Stimulated activated effector memory CD8-positive, alpha-beta T cell treated with anti-CD3 and anti-CD28 coated beads, Interleukin-12 subunit alpha, Interleukin-12 subunit beta, amount 100 ng/mL, for 72 hours (primary cell): ENCODE results near the gene NID1.
"Not testable (repeated sequence)": the region's sequence is repeated elsewhere in the genome, so short reads cannot be mapped to it uniquely, and the experiment has no call there.

Experiments
- ATAC-seq: fragments of 150-1000 bp; cut with Tn5 transposase; 2 replicates; pipeline ENCODE4 v1.10.0; 2021
- DNase-seq, 2 donors: peaks; one replicate each; pipeline ENCODE4 v3.0.0; 2021 to 2022; ENCODE audit warnings: low spot score in 2 of 2
- H3K27ac Mint-ChIP-seq: one replicate; pipeline ENCODE4 v1.8.0; 2022; ENCODE audit warnings: mild to moderate bottlenecking, mixed read lengths
- H3K36me3 Mint-ChIP-seq: one replicate; pipeline ENCODE4 v1.8.0; 2022; ENCODE audit warnings: mild to moderate bottlenecking, mixed read lengths
- H3K4me1 Mint-ChIP-seq: one replicate; pipeline ENCODE4 v1.8.0; 2022; ENCODE audit warnings: mixed read lengths
- H3K4me3 Mint-ChIP-seq: one replicate; pipeline ENCODE4 v1.8.0; 2022; ENCODE audit warnings: mild to moderate bottlenecking, mixed read lengths
- H3K9me3 Mint-ChIP-seq: one replicate; pipeline ENCODE4 v1.8.0; 2022; ENCODE audit warnings: mixed read lengths

Gene NID1

DNA sequence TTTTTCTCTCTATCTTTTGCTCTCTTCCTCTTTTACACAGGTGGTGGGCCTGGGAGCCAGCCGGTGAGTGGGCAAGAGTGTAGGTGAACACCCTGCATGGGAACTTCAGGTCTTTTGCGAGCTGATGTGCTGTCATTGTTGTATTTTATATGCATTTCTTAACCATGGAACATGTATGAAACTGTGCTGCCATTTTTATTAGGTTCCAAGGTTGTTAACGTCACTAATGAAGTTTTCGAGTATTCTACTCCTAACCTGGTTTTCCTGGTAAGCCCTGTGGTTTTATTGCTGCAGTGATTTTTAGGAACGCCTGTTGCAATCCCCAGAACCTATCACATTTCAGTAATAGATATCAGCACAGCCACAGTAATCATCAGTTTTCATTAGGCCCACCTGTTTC, 14.8 kb upstream of the NID1 start:
- no peaks in the 10 kb centered on the region for H3K9me3 Mint-ChIP-seq
- DNase-seq (no peak), ATAC-seq (no peak)
- H3K27ac Mint-ChIP-seq, result no peak overlapping the region
- H3K4me3 Mint-ChIP-seq, result no peak overlapping the region
- peaks cover 6% of the 10 kb centered on the region for H3K4me1 Mint-ChIP-seq
- no peaks in the 10 kb centered on the region for H3K36me3 Mint-ChIP-seq

DNA sequence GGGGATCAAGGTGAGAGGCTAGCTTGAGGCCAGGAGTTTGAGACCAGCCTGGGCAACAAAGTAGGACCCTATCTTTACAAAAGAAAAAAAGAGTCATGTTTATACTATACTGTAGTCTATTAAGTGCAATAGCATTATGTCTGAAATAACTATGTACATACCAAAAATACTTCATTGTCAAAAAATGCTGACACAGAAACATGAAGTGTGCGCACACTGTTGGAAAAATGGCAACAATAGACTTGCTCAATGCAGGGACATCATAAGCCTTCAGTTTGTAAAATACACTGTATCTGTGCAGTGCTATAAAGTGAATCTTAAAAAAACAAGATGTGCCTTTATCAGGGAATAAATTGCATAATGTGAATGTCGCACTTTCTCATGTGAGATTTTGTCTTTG, 14.1 kb upstream of the NID1 start:
- ATAC-seq (no peak), DNase-seq (no peak)
- Mint-ChIP-seq H3K4me3 (no peak overlapping the region), H3K27ac (no peak overlapping the region), H3K9me3 (no peaks in the 10 kb centered on the region), H3K4me1 (peaks cover 6% of the 10 kb centered on the region), H3K36me3 (no peaks in the 10 kb centered on the region)

DNA sequence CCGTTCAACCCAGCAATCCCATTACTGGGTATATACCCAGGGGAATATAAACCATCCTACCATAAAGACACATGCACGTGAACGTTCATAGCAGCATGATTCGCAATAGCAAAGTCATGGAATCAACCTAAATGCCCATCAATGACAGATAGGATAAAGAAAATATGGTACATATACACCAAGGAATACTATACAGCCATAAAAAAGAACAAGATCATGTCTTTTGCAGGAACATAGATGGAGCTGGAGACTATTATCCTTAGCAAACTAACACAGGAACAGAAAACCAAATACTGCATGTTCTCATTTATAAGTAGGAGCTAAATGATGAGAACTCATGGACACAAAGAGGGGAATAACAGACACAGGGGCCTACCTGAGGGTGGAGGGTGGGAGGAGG, 13.2 kb upstream of the NID1 start:
- not testable (repeated sequence) for DNase-seq, H3K27ac Mint-ChIP-seq, ATAC-seq, H3K4me3 Mint-ChIP-seq, H3K9me3 Mint-ChIP-seq, H3K36me3 Mint-ChIP-seq, H3K4me1 Mint-ChIP-seq

DNA sequence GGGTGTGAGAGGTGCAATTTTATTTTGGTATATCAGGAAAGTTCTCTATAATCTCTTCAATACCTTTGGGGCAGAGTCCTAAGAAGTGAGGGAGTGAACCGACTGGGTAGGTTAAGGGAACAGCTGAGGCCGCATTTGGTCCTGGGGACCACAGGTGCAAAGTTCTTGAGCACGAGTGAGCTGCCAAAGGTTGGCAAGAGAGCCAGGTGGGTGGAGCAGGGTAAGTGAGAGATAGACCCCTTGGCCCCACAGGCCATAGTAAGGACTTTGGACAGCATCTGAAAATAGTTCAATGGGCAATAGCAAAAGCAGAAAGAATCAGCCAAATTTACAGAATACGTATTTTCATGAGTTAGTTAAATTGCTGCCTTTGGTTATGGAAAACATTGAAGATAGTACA, 11.0 kb upstream of the NID1 start:
- H3K9me3 Mint-ChIP-seq, result no peaks in the 10 kb centered on the region
- DNase-seq (no peak), ATAC-seq (no peak)
- no peaks in the 10 kb centered on the region for H3K36me3 Mint-ChIP-seq
- no peak overlapping the region for H3K4me3 Mint-ChIP-seq
- no peak overlapping the region for H3K27ac Mint-ChIP-seq
- no peaks in the 10 kb centered on the region for H3K4me1 Mint-ChIP-seq

DNA sequence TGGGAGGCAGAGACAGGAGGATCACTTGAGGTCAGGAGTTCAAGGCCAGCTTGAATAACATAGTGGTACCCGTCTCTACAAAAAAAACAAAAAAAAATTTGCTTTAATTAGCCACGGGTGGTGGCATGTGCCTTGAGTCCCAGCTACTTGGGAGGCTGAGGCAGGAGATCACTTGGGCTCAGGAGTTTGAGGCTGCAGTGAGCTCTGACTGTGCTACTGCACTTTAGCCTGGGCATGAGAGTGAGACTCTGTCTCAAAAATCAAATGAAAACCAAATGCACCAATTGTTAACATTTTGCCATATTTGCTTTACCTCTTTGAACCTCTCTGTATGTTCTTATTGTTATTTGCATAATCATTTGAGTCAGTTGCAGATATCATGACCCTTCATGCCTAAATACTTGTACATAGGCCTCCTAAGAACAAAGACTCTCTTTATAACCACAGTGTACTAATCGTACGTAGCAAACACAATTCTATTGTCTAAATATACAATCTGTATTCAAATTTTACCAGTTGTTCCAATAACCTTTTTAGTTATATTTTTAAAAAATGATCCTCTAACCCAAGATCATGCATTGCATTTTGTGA, 8.5 kb upstream of the NID1 start:
- no peak for ATAC-seq
- no peak for DNase-seq
- Mint-ChIP-seq H3K4me1 (no peaks in the 10 kb centered on the region), H3K36me3 (no peaks in the 10 kb centered on the region), H3K27ac (no peak overlapping the region), H3K9me3 (no peaks in the 10 kb centered on the region), H3K4me3 (no peak overlapping the region)

DNA sequence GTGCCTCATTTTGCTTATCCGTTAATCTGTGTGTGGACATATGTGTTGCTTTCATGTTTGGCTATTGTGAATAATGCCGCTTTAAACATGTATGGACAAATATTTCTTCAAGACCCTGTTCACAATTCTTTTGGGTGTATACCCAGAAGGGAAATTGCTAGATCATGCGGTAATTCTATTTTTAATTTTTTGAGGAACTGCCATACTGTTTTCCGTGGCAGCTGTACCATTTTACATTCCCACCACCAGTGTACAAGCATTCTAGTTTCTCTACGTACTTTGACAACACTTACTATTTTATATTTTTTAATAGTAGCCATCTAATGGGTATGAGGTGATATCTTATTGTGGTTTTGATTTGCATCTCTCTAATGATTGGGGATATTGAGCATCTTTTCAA, 7.1 kb upstream of the NID1 start:
- no peak for ATAC-seq
- no peak overlapping the region for H3K27ac Mint-ChIP-seq
- H3K4me1 Mint-ChIP-seq, result peaks cover 3% of the 10 kb centered on the region
- no peak for DNase-seq
- no peak overlapping the region for H3K4me3 Mint-ChIP-seq
- H3K9me3 Mint-ChIP-seq, result no peaks in the 10 kb centered on the region
- no peaks in the 10 kb centered on the region for H3K36me3 Mint-ChIP-seq

DNA sequence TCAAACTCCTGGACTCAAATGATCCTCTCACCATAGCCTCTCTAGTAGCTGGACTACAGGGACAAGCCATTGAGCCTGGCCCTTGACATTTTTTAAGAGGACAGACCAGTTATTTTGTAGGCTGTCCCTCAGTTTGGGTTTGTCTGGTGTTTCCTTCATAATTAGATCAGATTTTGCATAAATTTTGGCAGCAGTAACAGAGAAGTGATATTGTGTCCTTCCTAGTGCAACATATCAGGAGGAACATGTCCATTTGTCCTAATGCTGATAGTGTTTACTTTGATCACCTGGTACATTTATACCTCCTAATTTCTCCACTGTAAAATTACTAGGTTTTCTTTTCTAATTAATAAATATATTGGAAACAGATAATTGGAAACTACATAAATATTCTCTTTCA, 5.9 kb upstream of the NID1 start:
- ATAC-seq, result no peak
- Mint-ChIP-seq H3K4me3 (no peak overlapping the region), H3K27ac (no peak overlapping the region), H3K36me3 (no peaks in the 10 kb centered on the region), H3K4me1 (peaks cover 10% of the 10 kb centered on the region), H3K9me3 (no peaks in the 10 kb centered on the region)
- DNase-seq, result no peak

DNA sequence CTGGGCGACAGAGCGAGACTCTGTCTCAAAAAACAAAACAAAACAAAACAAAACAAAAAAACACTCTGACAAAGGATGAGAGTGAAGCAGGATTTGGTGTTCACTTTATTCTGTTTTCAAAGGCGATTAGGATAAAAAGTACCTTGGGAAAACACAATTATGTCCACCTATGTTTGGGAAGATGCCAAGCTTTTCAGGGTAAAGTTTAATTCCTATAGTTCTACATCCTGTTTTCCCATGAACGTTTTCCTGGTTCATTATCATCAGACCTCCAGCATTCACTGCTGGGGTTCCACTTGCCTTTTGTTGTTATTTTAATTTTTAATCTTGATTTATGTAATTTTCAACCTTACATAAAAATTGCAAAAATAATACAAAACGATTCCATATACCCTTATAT, 4.9 kb upstream of the NID1 start:
- Mint-ChIP-seq H3K9me3 (no peaks in the 10 kb centered on the region), H3K4me3 (no peak overlapping the region), H3K36me3 (no peaks in the 10 kb centered on the region), H3K27ac (no peak overlapping the region), H3K4me1 (peaks cover 10% of the 10 kb centered on the region)
- no peak for ATAC-seq
- no peak for DNase-seq

DNA sequence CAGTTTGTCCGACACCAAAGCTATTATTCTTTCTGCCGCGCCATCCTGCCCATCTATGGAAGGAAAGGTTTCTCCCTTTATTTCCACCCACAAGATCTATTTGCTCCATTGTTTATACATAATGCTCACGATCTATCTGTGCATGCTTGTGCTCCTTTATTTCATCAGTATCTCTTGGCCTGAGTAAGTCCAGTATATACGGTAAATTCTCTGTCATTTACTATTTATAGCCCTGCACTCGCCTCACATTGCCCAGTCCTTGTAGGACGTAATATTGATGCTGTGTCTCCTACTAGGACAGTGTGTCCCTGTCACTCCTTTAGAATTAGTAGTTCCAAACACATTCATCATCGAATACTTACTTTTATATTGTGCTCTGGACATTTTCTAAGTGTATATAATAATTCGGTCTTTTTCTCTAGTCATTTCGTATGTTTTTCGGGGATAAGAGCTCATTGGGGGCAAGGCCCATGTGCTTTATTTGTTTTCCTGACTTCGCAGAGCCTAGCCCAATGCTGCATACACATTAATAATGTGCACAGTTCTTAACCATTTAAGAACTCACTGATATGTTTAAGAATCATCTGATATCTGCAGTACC, 3.1 kb upstream of the NID1 start:
- H3K36me3 Mint-ChIP-seq, result no peaks in the 10 kb centered on the region
- H3K27ac Mint-ChIP-seq, result no peak overlapping the region
- H3K9me3 Mint-ChIP-seq, result no peaks in the 10 kb centered on the region
- H3K4me3 Mint-ChIP-seq, result no peak overlapping the region
- H3K4me1 Mint-ChIP-seq, result peaks cover 10% of the 10 kb centered on the region
- ATAC-seq, result no peak
- no peak for DNase-seq

DNA sequence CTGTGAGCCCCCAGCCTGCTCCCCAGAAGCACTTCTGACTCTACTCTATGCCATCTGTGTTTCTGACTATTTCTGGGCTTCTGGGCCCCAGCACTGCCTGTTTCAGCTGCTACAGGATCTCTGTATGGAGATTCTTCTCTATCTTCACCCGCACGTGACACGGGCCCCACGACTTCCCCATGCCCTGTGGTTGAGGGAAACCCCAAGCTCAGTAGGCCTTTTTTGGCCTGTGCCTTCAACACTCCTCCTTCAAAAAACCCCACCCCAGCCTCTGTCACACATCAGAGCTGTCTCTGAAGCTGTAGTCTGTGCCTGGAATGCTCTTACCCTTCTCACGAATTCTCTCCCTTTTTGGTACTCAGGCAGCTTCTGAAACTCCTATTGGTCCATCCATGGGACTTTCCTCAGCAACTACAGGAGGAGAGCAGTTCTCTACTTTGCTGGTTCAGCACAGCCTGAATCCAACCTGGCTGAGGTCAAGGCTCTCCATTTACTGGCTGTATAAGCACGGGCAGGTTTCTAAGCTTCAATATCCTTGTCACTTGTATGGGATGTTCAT, 2.0 kb upstream of the NID1 start:
- Mint-ChIP-seq H3K4me3 (no peak overlapping the region), H3K4me1 (peaks cover 10% of the 10 kb centered on the region), H3K9me3 (no peaks in the 10 kb centered on the region), H3K36me3 (no peaks in the 10 kb centered on the region), H3K27ac (peak overlapping the region; percentile 50)
- DNase-seq, result peak in 1 of 2 donors; percentile 69
- ATAC-seq, result peak; percentile 89

DNA sequence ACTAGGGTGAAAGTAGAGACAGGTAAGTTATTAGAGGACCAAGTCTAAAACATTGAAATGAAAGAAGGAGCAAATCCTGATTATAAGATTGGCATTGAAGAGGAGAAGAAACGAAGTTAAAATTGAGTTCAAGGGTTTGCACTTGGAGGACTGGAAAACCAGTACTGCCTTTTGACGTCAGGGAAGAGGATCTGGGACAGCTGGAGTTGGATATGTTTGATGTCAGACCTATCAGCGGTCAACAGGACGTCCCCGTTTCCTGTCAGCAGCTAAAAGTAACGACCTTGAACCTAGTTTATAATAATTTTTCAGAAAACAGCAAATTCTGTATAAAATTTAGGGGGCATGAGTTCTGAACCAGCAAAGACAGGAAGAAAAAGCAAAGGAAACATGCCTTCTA, 1.2 kb upstream of the NID1 start:
- H3K4me1 Mint-ChIP-seq, result peaks cover 10% of the 10 kb centered on the region
- no peak overlapping the region for H3K4me3 Mint-ChIP-seq
- no peak for ATAC-seq
- no peaks in the 10 kb centered on the region for H3K9me3 Mint-ChIP-seq
- H3K36me3 Mint-ChIP-seq, result no peaks in the 10 kb centered on the region
- no peak overlapping the region for H3K27ac Mint-ChIP-seq
- no peak for DNase-seq

DNA sequence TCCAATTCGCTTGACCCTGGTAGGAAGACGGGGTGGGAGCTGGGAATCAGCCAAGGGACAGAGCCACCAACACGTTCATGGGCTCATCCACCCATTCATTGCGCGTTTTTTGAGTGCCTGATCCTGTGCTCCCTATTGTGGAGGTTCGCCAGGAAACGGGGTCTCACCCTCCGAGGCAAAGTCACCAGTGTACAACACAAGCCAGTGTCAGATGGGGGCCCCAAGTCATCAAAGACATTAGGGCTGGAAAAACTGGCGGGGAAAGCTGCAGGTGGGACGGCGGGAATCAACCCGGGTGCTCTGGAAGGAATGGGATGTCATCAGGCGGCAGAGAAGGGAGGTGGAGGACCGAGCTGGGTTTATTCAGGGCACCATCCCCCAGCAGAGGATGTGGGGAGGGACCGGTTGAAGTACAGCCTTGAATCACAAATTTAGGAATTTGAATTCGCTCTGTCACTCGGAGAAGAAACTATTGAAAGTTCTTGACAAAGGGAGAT, 667 bp upstream of the NID1 start:
- Mint-ChIP-seq H3K9me3 (no peaks in the 10 kb centered on the region), H3K4me1 (peaks cover 10% of the 10 kb centered on the region), H3K4me3 (peak overlapping the region; percentile 54), H3K36me3 (no peaks in the 10 kb centered on the region), H3K27ac (no peak overlapping the region)
- DNase-seq, result no peak
- ATAC-seq, result no peak

DNA sequence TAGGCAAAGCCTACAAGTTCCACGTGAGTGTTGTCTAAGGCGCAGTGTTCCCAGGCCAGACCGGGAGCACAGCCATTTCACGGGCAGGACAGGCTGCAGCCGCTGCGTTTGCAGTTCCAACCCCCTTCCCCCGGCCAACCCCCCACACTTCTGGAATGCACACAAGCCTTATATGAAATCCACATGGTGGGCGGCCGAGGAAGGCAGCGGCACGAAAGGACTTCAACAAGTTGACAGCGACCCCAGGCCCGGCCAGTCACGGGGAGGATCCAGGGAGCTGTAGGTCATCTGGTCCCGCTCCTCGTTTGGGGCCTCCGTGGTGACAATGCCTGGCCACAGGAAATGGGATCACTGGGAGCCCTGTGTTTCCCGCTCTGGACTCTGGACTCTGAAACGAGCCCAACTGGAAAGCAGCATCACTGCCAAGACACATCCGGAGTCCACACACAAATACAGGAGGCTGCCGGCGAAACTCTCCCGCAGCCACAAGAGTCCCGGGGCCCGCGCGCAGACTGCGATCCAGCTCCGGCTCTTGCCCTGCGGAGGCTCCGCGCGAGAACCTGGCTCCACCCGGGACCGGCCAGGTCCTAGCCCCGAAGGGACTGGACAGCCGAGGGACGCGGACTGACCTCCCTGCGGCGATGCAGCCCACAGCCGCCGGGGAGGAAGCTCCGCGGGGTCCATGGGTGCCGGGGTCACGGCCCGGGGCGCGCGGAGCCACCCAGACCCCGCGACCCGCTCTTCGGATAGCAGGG, 794 bp downstream of the NID1 start:
- peaks cover 10% of the 10 kb centered on the region for H3K4me1 Mint-ChIP-seq
- peak in 1 of 2 donors; percentile 51 for DNase-seq
- H3K9me3 Mint-ChIP-seq, result no peaks in the 10 kb centered on the region
- H3K36me3 Mint-ChIP-seq, result no peaks in the 10 kb centered on the region
- H3K27ac Mint-ChIP-seq, result no peak overlapping the region
- peak; percentile 39 for ATAC-seq
- H3K4me3 Mint-ChIP-seq, result peak overlapping the region; percentile 54

DNA sequence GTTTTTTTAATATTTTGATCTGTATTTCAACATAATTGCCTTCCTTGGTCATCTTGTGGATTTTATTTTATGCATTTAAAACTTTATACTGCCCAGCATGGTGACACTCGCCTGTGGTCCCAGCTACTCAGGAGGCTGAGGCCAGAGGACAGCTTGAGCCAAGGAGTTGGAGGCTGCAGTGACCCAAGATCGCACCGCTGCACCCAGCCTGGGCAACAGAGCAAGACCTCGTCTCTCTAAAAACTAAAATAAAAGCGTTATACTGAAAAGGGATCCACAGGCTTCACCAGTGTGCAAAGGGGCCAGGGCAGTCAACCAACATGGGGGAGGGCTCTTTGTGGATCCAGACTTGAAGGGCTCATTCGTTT, 1.4 kb downstream of the NID1 start:
- Mint-ChIP-seq H3K9me3 (no peaks in the 10 kb centered on the region), H3K27ac (no peak overlapping the region), H3K36me3 (no peaks in the 10 kb centered on the region), H3K4me3 (peak overlapping the region; percentile 54), H3K4me1 (peaks cover 12% of the 10 kb centered on the region)
- no peak for ATAC-seq
- no peak for DNase-seq

DNA sequence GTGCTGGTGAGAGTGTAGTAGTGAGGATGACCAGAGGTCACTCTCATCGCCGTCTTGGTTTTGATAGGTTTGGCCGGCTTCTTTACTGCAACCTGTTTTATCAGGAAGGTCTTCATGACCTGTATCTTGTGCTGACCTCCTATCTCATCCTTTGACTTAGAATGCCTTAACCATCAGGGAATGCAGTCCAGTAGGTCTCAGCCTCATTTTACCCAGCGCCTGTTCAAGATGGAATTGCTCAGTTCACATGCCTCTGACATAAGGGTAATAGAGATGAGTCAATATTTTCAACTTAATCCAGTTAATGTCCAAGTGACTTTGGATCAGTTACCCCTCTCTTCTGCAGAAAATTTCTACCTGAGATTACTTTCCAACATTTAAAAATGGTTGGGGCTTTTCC, 4.6 kb downstream of the NID1 start:
- H3K36me3 Mint-ChIP-seq, result no peaks in the 10 kb centered on the region
- no peak overlapping the region for H3K4me3 Mint-ChIP-seq
- H3K4me1 Mint-ChIP-seq, result peaks cover 8% of the 10 kb centered on the region
- H3K27ac Mint-ChIP-seq, result no peak overlapping the region
- DNase-seq, result no peak
- ATAC-seq, result no peak
- no peaks in the 10 kb centered on the region for H3K9me3 Mint-ChIP-seq

DNA sequence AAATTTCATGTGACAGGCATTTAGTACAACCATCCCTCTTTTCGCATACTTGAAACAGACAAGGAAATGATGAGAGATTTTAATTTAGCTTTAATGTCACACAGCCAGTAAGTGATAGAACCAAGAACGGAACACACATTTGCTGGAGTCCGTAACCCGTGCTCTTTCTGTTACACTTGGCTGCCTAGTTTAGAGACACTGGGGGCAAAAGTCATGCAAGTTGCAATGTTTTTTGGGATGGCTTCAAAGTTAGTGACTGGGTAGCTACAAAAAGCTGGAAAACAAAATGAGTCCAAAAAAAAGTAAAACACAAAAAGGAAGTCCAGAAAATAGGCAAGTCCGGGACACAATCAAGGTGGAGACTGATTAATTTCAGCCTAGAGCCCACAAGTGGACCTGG, 5.9 kb downstream of the NID1 start:
- Mint-ChIP-seq H3K4me1 (peaks cover 8% of the 10 kb centered on the region), H3K27ac (no peak overlapping the region), H3K9me3 (no peaks in the 10 kb centered on the region), H3K36me3 (no peaks in the 10 kb centered on the region), H3K4me3 (no peak overlapping the region)
- ATAC-seq (no peak), DNase-seq (no peak)
